Measurements from ENCODE around the gene VTCN1.

VTCN1 gene

GRCh38 chr1:117208580-117208979, 2.1 kb downstream of the VTCN1 start:
- DNase-seq, result no peak

DNA sequence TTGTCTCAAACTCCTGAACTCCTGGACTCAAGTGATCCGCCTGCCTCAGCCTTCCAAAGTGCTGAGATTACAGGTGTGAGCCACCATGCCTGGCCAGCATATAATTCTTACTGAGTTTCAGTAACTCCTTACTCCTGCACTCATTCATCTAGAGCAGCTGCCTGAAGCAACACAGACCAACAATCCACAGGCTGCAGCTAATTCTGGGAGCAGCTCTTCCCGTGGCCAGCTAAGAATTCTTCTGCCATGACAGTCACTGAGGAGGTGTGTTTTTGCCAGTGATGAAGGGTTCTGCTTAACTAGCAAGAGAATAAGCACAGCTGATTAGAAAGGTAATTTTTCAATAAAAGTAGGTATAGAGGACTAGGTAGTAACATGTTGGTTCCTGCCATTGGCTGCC, 5.4 kb downstream of the VTCN1 start:
- no peak for DNase-seq

- DNase-seq, result no peak
Observed at GRCh38 chr1:117201808-117202207, 8.9 kb downstream of the VTCN1 start.

DNA sequence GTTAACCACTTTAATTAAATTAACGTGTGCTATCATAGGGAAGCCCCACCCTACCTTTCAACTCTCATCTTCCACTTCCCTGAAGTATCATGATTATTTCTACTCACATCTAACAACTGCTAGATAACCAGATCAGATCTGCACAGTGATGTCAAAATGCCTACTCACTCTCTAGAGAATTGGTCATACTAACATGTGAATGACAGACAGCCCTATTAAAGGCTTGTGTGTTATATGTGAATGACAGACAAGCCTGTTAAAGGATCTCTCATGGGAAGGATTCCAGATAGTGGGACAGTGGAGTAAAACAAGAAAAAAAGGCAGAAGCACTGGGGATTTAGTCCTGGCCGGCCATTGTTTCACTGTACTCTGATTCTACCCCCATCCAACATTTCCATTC, 12.6 kb downstream of the VTCN1 start:
- DNase-seq, result no peak

GRCh38 chr1:117189726-117190125, 21.0 kb downstream of the VTCN1 start:
- DNase-seq, result no peak

- no peak for DNase-seq
Observed at GRCh38 chr1:117188816-117189437, 21.8 kb downstream of the VTCN1 start.

DNA sequence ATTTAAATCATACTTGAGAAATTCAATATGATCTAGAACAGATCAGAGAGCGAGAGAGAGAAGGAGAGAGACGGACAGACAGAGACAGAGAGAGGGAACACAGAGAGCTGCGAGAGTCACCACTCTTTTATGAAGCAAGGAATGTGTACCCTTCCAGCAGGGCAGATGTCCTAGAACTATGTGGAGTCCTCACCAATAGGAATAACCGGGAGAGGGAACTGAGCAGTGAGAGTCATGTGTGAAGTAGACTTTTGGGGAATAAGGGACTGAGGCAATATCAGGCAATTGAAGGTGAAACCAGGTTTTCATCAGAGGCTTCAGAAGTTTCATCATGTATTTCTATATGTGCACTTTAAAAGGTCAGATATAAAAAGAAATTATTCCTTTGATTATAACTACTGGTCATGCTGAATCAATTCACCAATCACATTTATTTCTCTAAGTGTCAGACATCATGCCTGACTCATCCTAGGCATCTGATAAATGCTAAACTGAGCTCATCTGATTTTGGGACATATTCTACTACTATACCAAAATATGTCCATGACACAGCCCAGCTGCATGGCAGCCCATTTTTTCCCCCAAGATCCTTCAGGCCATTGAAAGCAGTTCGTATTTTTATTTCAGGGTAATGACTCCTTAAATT, 22.4 kb downstream of the VTCN1 start:
- DNase-seq, result no peak

- DNase-seq, result no peak
Observed at GRCh38 chr1:117183112-117183511, 27.6 kb downstream of the VTCN1 start.

GRCh38 chr1:117182319-117182718, 28.4 kb downstream of the VTCN1 start:
- no peak for DNase-seq

DNA sequence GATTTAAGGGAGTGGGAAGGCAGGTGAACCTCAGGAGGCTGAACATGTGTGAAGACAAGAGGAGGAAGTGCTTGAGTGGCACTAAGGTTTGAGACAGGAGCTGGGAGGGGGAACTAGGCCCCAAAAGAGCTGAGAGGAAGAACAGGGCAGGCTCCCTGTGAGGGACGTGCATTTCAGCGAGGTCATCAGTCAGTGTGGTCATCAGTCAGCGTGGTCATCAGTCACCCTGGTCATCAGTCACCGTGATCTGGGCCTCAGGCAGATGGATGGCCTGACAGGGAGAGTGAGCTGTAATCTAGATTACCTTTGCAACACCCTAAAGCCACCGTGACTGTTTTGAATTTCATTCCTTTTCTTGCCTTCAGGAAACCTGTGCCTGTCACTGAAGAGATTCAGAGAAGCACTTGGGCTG, 29.1 kb downstream of the VTCN1 start:
- no peak for DNase-seq

DNA sequence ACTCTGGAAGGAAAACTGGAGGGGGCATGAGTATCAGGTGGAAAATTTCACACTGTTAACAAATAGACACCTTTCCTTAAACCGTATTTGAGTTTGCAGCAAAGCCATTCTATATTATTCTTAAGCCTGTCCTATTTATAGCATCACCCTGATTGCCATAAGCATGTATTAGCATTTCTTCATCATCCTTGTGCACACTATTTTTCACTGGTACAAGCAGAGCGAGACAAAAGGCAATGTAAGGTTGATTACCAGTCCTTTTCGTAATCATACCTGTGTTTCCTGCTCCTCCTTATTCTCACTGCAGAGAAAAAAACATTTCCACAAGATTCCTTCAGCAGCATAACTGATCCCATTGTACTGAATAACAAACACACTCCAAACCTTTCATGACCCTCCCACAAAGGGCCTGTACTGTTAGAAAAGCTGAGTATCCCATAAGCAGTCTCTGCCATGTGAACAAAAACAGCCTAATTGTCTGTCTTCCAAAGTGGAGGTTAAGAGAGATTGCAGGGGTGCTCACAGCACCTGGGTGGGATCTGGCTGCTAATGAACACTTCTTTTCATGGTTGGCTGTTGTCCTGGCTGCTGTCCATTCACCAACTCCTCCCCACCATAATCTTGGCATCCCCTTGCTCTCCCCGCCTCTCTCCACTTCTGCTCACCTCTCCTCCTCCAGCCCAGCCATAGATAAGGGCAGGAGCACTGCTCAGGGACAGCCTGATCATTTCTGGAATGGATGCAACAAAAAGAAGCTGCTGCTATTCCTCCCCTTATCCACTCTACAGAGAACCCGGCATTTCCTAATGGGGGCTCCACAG, 30.4 kb downstream of the VTCN1 start:
- DNase-seq, result no peak

- peak; percentile 44 for DNase-seq
Observed at GRCh38 chr1:117179471-117179870, 31.3 kb downstream of the VTCN1 start.

GRCh38 chr1:117178756-117179155, 32.0 kb downstream of the VTCN1 start:
- no peak for DNase-seq

- no peak for DNase-seq
Observed at GRCh38 chr1:117177376-117177775, 33.4 kb downstream of the VTCN1 start.

- no peak for DNase-seq
Observed at GRCh38 chr1:117176579-117176978, 34.1 kb downstream of the VTCN1 start.

- DNase-seq, result no peak
Observed at GRCh38 chr1:117174851-117175250, 35.9 kb downstream of the VTCN1 start.

- DNase-seq, result peak; percentile 95
Observed at GRCh38 chr1:117173691-117174090, 37.0 kb downstream of the VTCN1 start.

DNA sequence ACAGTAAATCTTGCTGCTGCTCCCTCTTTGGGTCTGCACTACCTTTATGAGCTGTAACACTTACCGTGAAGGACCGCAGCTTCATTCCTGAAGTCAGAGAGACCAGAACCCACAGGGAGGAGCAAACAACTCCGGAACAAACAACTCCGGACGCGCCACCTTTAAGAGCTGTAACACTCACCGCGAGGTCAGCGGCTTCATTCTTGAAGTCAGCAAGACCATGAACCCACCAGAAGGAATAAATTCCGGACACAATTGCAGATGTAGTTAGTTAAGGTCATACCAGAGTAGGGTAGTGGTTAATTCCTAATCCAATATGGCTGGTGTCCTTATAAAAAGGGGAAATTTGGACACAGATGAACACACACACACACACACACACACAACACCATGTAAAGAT, 37.7 kb downstream of the VTCN1 start:
- no peak for DNase-seq

- peak; percentile 70 for DNase-seq
Observed at GRCh38 chr1:117171900-117172511, 38.7 kb downstream of the VTCN1 start.

DNA sequence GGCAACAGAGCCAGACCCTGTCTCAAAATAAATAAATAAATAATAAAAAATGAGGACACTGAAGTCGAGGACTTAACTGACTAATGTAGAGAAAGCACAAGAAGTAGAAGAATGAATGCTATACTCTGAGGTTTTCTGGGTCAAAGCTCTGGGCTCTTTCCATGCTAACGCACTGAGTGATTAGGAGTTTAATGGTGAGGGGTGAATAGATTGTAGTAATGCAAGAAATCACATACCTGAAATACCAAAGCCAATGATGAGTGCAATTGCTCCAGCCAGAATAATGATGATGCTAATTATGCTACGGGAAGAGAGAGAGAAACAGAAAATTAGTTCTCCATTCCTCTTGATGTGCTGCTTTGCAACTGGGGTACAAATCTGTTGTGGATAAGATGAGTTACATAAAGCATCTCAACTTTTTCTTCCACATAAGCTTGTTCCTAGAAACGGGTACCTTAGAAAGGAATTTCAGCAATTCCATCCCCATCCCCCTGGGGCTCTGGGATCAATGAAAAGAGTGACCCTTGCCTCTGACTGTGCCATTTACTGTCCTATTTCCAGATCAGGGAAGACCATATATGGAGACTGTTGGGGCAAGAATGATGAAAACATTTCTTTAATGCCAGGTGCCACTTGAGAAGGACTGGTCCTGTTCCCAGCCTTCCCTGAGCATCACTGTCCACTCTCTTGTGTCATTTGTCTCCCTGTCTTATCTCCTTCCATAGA, 40.7 kb downstream of the VTCN1 start:
- DNase-seq, result no peak

GRCh38 chr1:117167402-117167801, 43.3 kb downstream of the VTCN1 start:
- DNase-seq, result no peak

GRCh38 chr1:117166076-117166475, 44.7 kb downstream of the VTCN1 start:
- no peak for DNase-seq

- DNase-seq, result no peak
Observed at GRCh38 chr1:117164209-117164608, 46.5 kb downstream of the VTCN1 start.
